ENCODE data around the gene HSPB7.
A peak's percentile ranks its signal among the peaks of the same experiment; 100 is the strongest.

HSPB7 gene

GRCh38 chr1:16012590-16013219 is 5.1 kb downstream of the HSPB7 start:
- Histone ChIP-seq H3K79me2 (ENCODE audit: insufficient read depth, low read length) (no peaks in the 10 kb centered on the region), H3K4me1 (ENCODE audit: insufficient read depth, low read length, poor library complexity, severe bottlenecking) (no peaks in the 10 kb centered on the region), H3K4me2 (ENCODE audit: low read depth, low read length, poor library complexity, severe bottlenecking) (no peak overlapping the region), H2AFZ (ENCODE audit: low read length) (0 out of 2 replicates have a peak overlapping the region, but pooled peaks have one; percentile 19), H3K36me3 (ENCODE audit: insufficient read depth, low read length) (no peaks in the 10 kb centered on the region), H3K9ac (ENCODE audit: low read depth, low read length, poor library complexity, severe bottlenecking) (no peak overlapping the region), H3K9me2 (replicated peaks; ENCODE audit: low read depth, low read length) (no peaks in the 10 kb centered on the region), H3K27me3 (ENCODE audit: insufficient read depth, low read length, poor library complexity, severe bottlenecking) (no peaks in the 10 kb centered on the region), H4K20me1 (ENCODE audit: insufficient read depth, low read length, poor library complexity, severe bottlenecking) (no peaks in the 10 kb centered on the region), H3F3A (ENCODE audit: low read depth) (no peaks in the 10 kb centered on the region), H3K4me3 (ENCODE audit: low read length, poor library complexity, severe bottlenecking) (peak overlapping the region; percentile 44), H3K9me3 (ENCODE audit: insufficient read depth, low read depth, low read length) (no peaks in the 10 kb centered on the region)
- TF ChIP-seq CTCF (conservative IDR thresholded peaks at IDR 0.05; ENCODE audit: low read length) (no peak), EZH2phosphoT487 (IDR thresholded peaks at IDR 0.05; ENCODE audit: borderline replicate concordance) (no peak)

- no peaks in the 10 kb centered on the region for H3F3A ChIP-seq (ENCODE audit: low read depth)
- H3K27me3 ChIP-seq (ENCODE audit: insufficient read depth, low read length, poor library complexity, severe bottlenecking): no peaks in the 10 kb centered on the region
- H3K36me3 ChIP-seq (ENCODE audit: insufficient read depth, low read length): no peaks in the 10 kb centered on the region
- no peaks in the 10 kb centered on the region for H4K20me1 ChIP-seq (ENCODE audit: insufficient read depth, low read length, poor library complexity, severe bottlenecking)
- no peak overlapping the region for H3K4me3 ChIP-seq (ENCODE audit: low read length, poor library complexity, severe bottlenecking)
- no peaks in the 10 kb centered on the region for H3K4me1 ChIP-seq (ENCODE audit: insufficient read depth, low read length, poor library complexity, severe bottlenecking)
- H3K9ac ChIP-seq (ENCODE audit: low read depth, low read length, poor library complexity, severe bottlenecking): no peak overlapping the region
- TF ChIP-seq CTCF (conservative IDR thresholded peaks at IDR 0.05; ENCODE audit: low read length) (no peak), EZH2phosphoT487 (IDR thresholded peaks at IDR 0.05; ENCODE audit: borderline replicate concordance) (no peak)
- no peaks in the 10 kb centered on the region for H3K9me3 ChIP-seq (ENCODE audit: insufficient read depth, low read depth, low read length)
- H3K79me2 ChIP-seq (ENCODE audit: insufficient read depth, low read length): no peaks in the 10 kb centered on the region
- H3K4me2 ChIP-seq (ENCODE audit: low read depth, low read length, poor library complexity, severe bottlenecking): no peak overlapping the region
- H2AFZ ChIP-seq (ENCODE audit: low read length): no peak overlapping the region
- H3K9me2 ChIP-seq (replicated peaks; ENCODE audit: low read depth, low read length): no peaks in the 10 kb centered on the region
Measured at GRCh38 chr1:16011936-16012589, 5.8 kb downstream of the HSPB7 start.

- no peaks in the 10 kb centered on the region for H3K9me3 ChIP-seq (ENCODE audit: insufficient read depth, low read depth, low read length)
- no peak overlapping the region for H3K9ac ChIP-seq (ENCODE audit: low read depth, low read length, poor library complexity, severe bottlenecking)
- H3K27me3 ChIP-seq (ENCODE audit: insufficient read depth, low read length, poor library complexity, severe bottlenecking): no peaks in the 10 kb centered on the region
- H3K9me2 ChIP-seq (replicated peaks; ENCODE audit: low read depth, low read length): no peaks in the 10 kb centered on the region
- no peak overlapping the region for H3K4me3 ChIP-seq (ENCODE audit: low read length, poor library complexity, severe bottlenecking)
- H3K79me2 ChIP-seq (ENCODE audit: insufficient read depth, low read length): no peaks in the 10 kb centered on the region
- no peaks in the 10 kb centered on the region for H4K20me1 ChIP-seq (ENCODE audit: insufficient read depth, low read length, poor library complexity, severe bottlenecking)
- H2AFZ ChIP-seq (ENCODE audit: low read length): no peak overlapping the region
- no peak for TF ChIP-seq EZH2phosphoT487 (IDR thresholded peaks at IDR 0.05; ENCODE audit: borderline replicate concordance)
- TF ChIP-seq CTCF (conservative IDR thresholded peaks at IDR 0.05; ENCODE audit: low read length): no peak
- no peaks in the 10 kb centered on the region for H3K36me3 ChIP-seq (ENCODE audit: insufficient read depth, low read length)
- no peak overlapping the region for H3K4me2 ChIP-seq (ENCODE audit: low read depth, low read length, poor library complexity, severe bottlenecking)
- no peaks in the 10 kb centered on the region for H3F3A ChIP-seq (ENCODE audit: low read depth)
- no peaks in the 10 kb centered on the region for H3K4me1 ChIP-seq (ENCODE audit: insufficient read depth, low read length, poor library complexity, severe bottlenecking)
Measured at GRCh38 chr1:16010837-16011236, 7.0 kb downstream of the HSPB7 start.

All from Loucy (cell line).